Ovary (tissue), 3 donors: Measurements from ENCODE around the gene ZMYND8.

Experiments
- CTCF ChIP-seq, 3 donors: fragments of 450-650 bp in 2 of 3; fragments of 200-600 bp in 1 of 3; IDR thresholded peaks; one replicate each; pipeline versions ENCODE4 v1.5.1 to v1.8.0; 2016 to 2022; ENCODE audit warnings: antibody characterized with exemption in 3 of 3, mild to moderate bottlenecking in 1 of 3
- EP300 ChIP-seq: sonication (generic); formaldehyde crosslinking; IDR thresholded peaks from one replicate; pipeline ENCODE4 v1.6.1; 2017; ENCODE audit warnings: antibody characterized with exemption
- POLR2A ChIP-seq: fragments of 450-650 bp; IDR thresholded peaks from one replicate; pipeline ENCODE4 v1.6.1; 2017; ENCODE audit warnings: antibody characterized with exemption, mild to moderate bottlenecking, moderate library complexity
- donor health status: DM: no; HTN: no; CAD: no.

- TF ChIP-seq CTCF (IDR thresholded peaks at IDR 0.05): no peak
- no peak for TF ChIP-seq EP300
- no peak for TF ChIP-seq POLR2A
These were observed 152.3 kb downstream of the ZMYND8 start for GRCh38 chr20:47204008-47204849.
